Mesenchymal stem cell (in vitro differentiated cells and primary cell): ENCODE data around the gene ACTL6A.

ENCODE experiments used
- DNase-seq: peaks from one replicate; pipeline ENCODE4 v3.0.0-alpha.2; 2013
- H2AFZ ChIP-seq: one replicate; pipeline ENCODE4 v1.6.1; 2013; ENCODE audit warnings: low read depth, mild to moderate bottlenecking, control low read depth, inconsistent platforms, low read length, moderate library complexity
- H2AK5ac ChIP-seq: 2 replicates; pipeline ENCODE4 v1.6.1; 2013; ENCODE audit warnings: low read length, moderate library complexity, mild to moderate bottlenecking, inconsistent platforms; ENCODE audit not compliant: severe bottlenecking
- H2BK120ac ChIP-seq: one replicate; pipeline ENCODE4 v1.6.1; 2013; ENCODE audit warnings: low read depth, mild to moderate bottlenecking, inconsistent platforms, low read length, moderate library complexity
- H2BK12ac ChIP-seq, 2 experiments: one replicate each; pipeline ENCODE4 v1.6.1; 2013; ENCODE audit warnings: inconsistent platforms in 2 of 2, low read length in 2 of 2, mild to moderate bottlenecking in 2 of 2, moderate library complexity in 2 of 2, control low read depth in 1 of 2
- H2BK15ac ChIP-seq: one replicate; pipeline ENCODE4 v1.6.1; 2013; ENCODE audit warnings: mild to moderate bottlenecking, low read depth, inconsistent platforms; ENCODE audit not compliant: poor library complexity, severe bottlenecking
- H2BK5ac ChIP-seq: 2 replicates; pipeline ENCODE4 v1.6.1; 2013; ENCODE audit warnings: low read depth, mild to moderate bottlenecking, low read length, control low read depth, inconsistent platforms; ENCODE audit not compliant: poor library complexity, severe bottlenecking
- H3K14ac ChIP-seq, 2 experiments: one replicate each; pipeline ENCODE4 v1.6.1; 2013; ENCODE audit warnings: inconsistent platforms in 2 of 2, low read length in 2 of 2, control low read depth in 1 of 2, mild to moderate bottlenecking in 1 of 2, moderate library complexity in 1 of 2
- H3K18ac ChIP-seq, 2 experiments: one replicate each; pipeline ENCODE4 v1.6.1; 2013; ENCODE audit warnings: inconsistent platforms in 2 of 2, low read length in 2 of 2, control low read depth in 1 of 2, low read depth in 1 of 2, mild to moderate bottlenecking in 1 of 2
- H3K23ac ChIP-seq, 2 experiments: one replicate each; pipeline ENCODE4 v1.6.1; 2013; ENCODE audit warnings: inconsistent platforms in 2 of 2, low read length in 2 of 2, mild to moderate bottlenecking in 2 of 2, moderate library complexity in 2 of 2, control low read depth in 1 of 2
- H3K27ac ChIP-seq: 2 replicates; pipeline ENCODE4 v1.5.1; 2013; ENCODE audit warnings: mild to moderate bottlenecking, moderate library complexity, low read length, control low read depth, inconsistent platforms; ENCODE audit not compliant: poor library complexity, severe bottlenecking
- H3K27me3 ChIP-seq, 2 experiments: 2 replicates each; pipeline versions ENCODE4 v1.6.1 to v1.7.0; 2013; ENCODE audit warnings: low read length in 2 of 2, mild to moderate bottlenecking in 2 of 2, moderate library complexity in 2 of 2, control low read depth in 1 of 2, inconsistent platforms in 1 of 2; ENCODE audit not compliant: control insufficient read depth in 1 of 2, insufficient read depth in 1 of 2
- H3K36me3 ChIP-seq, 2 experiments: 2 replicates each; pipeline versions ENCODE4 v1.6.1 to v1.7.0; 2013; ENCODE audit warnings: low read length in 2 of 2, control low read depth in 1 of 2, inconsistent platforms in 1 of 2, low read depth in 1 of 2, mild to moderate bottlenecking in 1 of 2; ENCODE audit not compliant: insufficient read depth in 2 of 2, control insufficient read depth in 1 of 2
- H3K4ac ChIP-seq, 2 experiments: one replicate each; pipeline ENCODE4 v1.6.1; 2013; ENCODE audit warnings: inconsistent platforms in 2 of 2, low read length in 2 of 2, mild to moderate bottlenecking in 2 of 2, moderate library complexity in 2 of 2, control low read depth in 1 of 2, low read depth in 1 of 2
- H3K4me1 ChIP-seq: 2 replicates; pipeline ENCODE4 v1.6.1; 2013; ENCODE audit warnings: low read depth, low read length, control low read depth; ENCODE audit not compliant: control insufficient read depth, insufficient read depth
- H3K4me2 ChIP-seq: 2 replicates; pipeline ENCODE4 v1.6.1; 2013; ENCODE audit warnings: low read length, mild to moderate bottlenecking, inconsistent platforms; ENCODE audit not compliant: poor library complexity, severe bottlenecking
- H3K4me3 ChIP-seq, 2 experiments: 2 replicates each; pipeline versions ENCODE4 v1.5.1 to v1.7.0; 2013; ENCODE audit warnings: low read length in 2 of 2, mild to moderate bottlenecking in 2 of 2, control low read depth in 1 of 2, low read depth in 1 of 2; ENCODE audit not compliant: insufficient read depth in 1 of 2
- H3K79me1 ChIP-seq: replicated peaks from 2 replicates; pipeline ENCODE4 v1.6.1; 2013; ENCODE audit warnings: mild to moderate bottlenecking, control low read depth, low read length, inconsistent platforms; ENCODE audit not compliant: poor library complexity, severe bottlenecking
- H3K9ac ChIP-seq: 2 replicates; pipeline ENCODE4 v1.7.0; 2013; ENCODE audit warnings: mild to moderate bottlenecking, low read length, moderate library complexity
- H3K9me3 ChIP-seq: 2 replicates; pipeline ENCODE4 v1.7.0; 2013; ENCODE audit warnings: mild to moderate bottlenecking, low read length; ENCODE audit not compliant: control insufficient read depth
- H4K8ac ChIP-seq: one replicate; pipeline ENCODE4 v1.6.1; 2013; ENCODE audit warnings: inconsistent platforms, mild to moderate bottlenecking, low read length, moderate library complexity
- H4K91ac ChIP-seq: one replicate; pipeline ENCODE4 v1.6.1; 2013; ENCODE audit warnings: mild to moderate bottlenecking, low read length, inconsistent platforms
- WGBS: methylation state at CpG from one replicate; pipeline ENCODE4 v1.1.7; 2013; ENCODE audit warnings: mixed read lengths; 5-methylcytosine and 5-hydroxymethylcytosine counted together

ACTL6A gene

GRCh38 chr3:179536256-179536655, 26.5 kb upstream of the ACTL6A start:
- Histone ChIP-seq H3K79me1 (no peaks in the 10 kb centered on the region), H3K9ac (no peak overlapping the region), H3K36me3 (no peaks in the 10 kb centered on the region), H3K23ac (no peak overlapping the region), H2BK5ac (no peak overlapping the region), H3K27me3 (no peaks in the 10 kb centered on the region), H3K14ac (no peak overlapping the region), H3K4me3 (no peak overlapping the region), H2AK5ac (no peak overlapping the region), H3K4me1 (no peaks in the 10 kb centered on the region), H3K4me2 (no peak overlapping the region), H4K91ac (no peak overlapping the region), H2BK120ac (no peak overlapping the region), H2AFZ (no peak overlapping the region), H3K9me3 (no peaks in the 10 kb centered on the region), H2BK15ac (no peak overlapping the region), H4K8ac (no peak overlapping the region), H2BK12ac (no peak overlapping the region), H3K18ac (no peak overlapping the region), H3K27ac (no peak overlapping the region), H3K4ac (no peak overlapping the region)
- DNase-seq, result no peak

- Histone ChIP-seq H2BK5ac (no peak overlapping the region), H4K8ac (no peak overlapping the region), H4K91ac (no peak overlapping the region), H2BK12ac (no peak overlapping the region), H3K14ac (no peak overlapping the region), H2BK15ac (no peak overlapping the region), H3K4ac (no peak overlapping the region), H3K4me1 (no peaks in the 10 kb centered on the region), H3K9me3 (peaks cover 21% of the 10 kb centered on the region), H3K27me3 (no peaks in the 10 kb centered on the region), H3K9ac (no peak overlapping the region), H2AK5ac (no peak overlapping the region), H2BK120ac (no peak overlapping the region), H3K36me3 (no peaks in the 10 kb centered on the region), H3K79me1 (no peaks in the 10 kb centered on the region), H2AFZ (no peak overlapping the region), H3K4me2 (no peak overlapping the region), H3K18ac (no peak overlapping the region), H3K23ac (no peak overlapping the region), H3K4me3 (no peak overlapping the region), H3K27ac (no peak overlapping the region)
- 93% methylated on average over 2 of the region's 2 CpGs for WGBS
- no peak for DNase-seq
These were observed 21.6 kb upstream of the ACTL6A start for GRCh38 chr3:179541094-179541493.

DNA sequence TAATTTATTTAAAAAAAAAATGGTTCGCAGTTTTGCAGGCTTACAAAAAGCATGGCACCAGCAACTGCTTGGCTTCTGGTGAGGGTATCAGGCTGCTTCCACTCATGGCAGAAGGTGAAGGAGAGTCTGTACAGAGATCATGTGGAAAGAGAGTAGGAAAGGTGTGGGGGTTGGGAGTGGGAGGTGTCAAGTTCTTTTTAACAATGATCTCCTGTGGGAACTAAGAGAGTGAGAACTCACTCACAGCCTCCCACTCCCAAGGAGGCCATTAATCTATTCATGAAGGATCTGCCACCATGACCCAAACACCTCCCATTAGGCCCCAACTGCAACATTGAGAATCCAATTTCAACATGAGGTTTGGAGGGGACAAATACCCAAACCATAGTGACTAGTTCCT, 21.1 kb upstream of the ACTL6A start:
- no peak overlapping the region for H2BK120ac ChIP-seq
- no peak overlapping the region for H3K9ac ChIP-seq
- no peak overlapping the region for H3K14ac ChIP-seq
- no peak overlapping the region for H3K27ac ChIP-seq
- H4K91ac ChIP-seq, result no peak overlapping the region
- H2BK12ac ChIP-seq, result no peak overlapping the region
- no peak overlapping the region for H3K4me3 ChIP-seq
- H3K18ac ChIP-seq, result no peak overlapping the region
- DNase-seq, result no peak
- no peak overlapping the region for H3K4me2 ChIP-seq
- no peak overlapping the region for H2BK5ac ChIP-seq
- no peaks in the 10 kb centered on the region for H3K36me3 ChIP-seq
- no peak overlapping the region for H2AFZ ChIP-seq
- H3K23ac ChIP-seq, result no peak overlapping the region
- WGBS, result 93% methylated on average over 1 of the region's 1 CpG
- H3K9me3 ChIP-seq, result peaks cover 21% of the 10 kb centered on the region
- no peak overlapping the region for H2AK5ac ChIP-seq
- no peaks in the 10 kb centered on the region for H3K4me1 ChIP-seq
- no peak overlapping the region for H4K8ac ChIP-seq
- no peaks in the 10 kb centered on the region for H3K27me3 ChIP-seq
- no peak overlapping the region for H3K4ac ChIP-seq
- H2BK15ac ChIP-seq, result no peak overlapping the region
- H3K79me1 ChIP-seq, result no peaks in the 10 kb centered on the region

- Histone ChIP-seq H2BK15ac (no peak overlapping the region), H2AFZ (no peak overlapping the region), H3K23ac (no peak overlapping the region), H3K18ac (no peak overlapping the region), H3K27ac (no peak overlapping the region), H4K8ac (no peak overlapping the region), H3K27me3 (no peaks in the 10 kb centered on the region), H2BK12ac (no peak overlapping the region), H4K91ac (no peak overlapping the region), H3K4ac (no peak overlapping the region), H3K14ac (no peak overlapping the region), H3K36me3 (no peaks in the 10 kb centered on the region), H3K9me3 (peaks cover 21% of the 10 kb centered on the region), H2BK5ac (no peak overlapping the region), H3K4me2 (no peak overlapping the region), H2BK120ac (no peak overlapping the region), H3K79me1 (no peaks in the 10 kb centered on the region), H3K4me1 (peaks cover 2% of the 10 kb centered on the region), H3K9ac (no peak overlapping the region), H3K4me3 (no peak overlapping the region), H2AK5ac (no peak overlapping the region)
- no peak for DNase-seq
These were observed 20.4 kb upstream of the ACTL6A start for GRCh38 chr3:179542375-179542774.
